Lower leg skin (tissue), 3 donors: ENCODE results near the gene ADI1.

Experiments used
- CTCF ChIP-seq, 3 donors: fragments of 450-650 bp; IDR thresholded peaks; one replicate each; pipeline ENCODE4 v1.5.1; 2016; ENCODE audit warnings: antibody characterized with exemption in 3 of 3, mild to moderate bottlenecking in 3 of 3, moderate library complexity in 2 of 3
- POLR2A ChIP-seq, 2 donors: fragments of 450-650 bp; IDR thresholded peaks; one replicate each; pipeline ENCODE4 v1.6.1; 2016 to 2017; ENCODE audit warnings: antibody characterized with exemption in 2 of 2, mild to moderate bottlenecking in 1 of 2, moderate library complexity in 1 of 2

- TF ChIP-seq POLR2A (IDR thresholded peaks at IDR 0.05) (no peak), CTCF (IDR thresholded peaks at IDR 0.05) (no peak)
These were observed 26.6 kb upstream of the ADI1 start for GRCh38 chr2:3545788-3546478.
